GM19397 (cell line): ENCODE results near the gene TAB2.
"Not testable (repeated sequence)": the region's sequence is repeated elsewhere in the genome, so short reads cannot be mapped to it uniquely, and the experiment has no call there.

Source experiments
- ATAC-seq: cut with Tn5 transposase; IDR thresholded peaks from one replicate; pipeline ENCODE4 v1.9.1; 2021; ENCODE audit warnings: mild to moderate bottlenecking, moderate library complexity; ENCODE audit not compliant: unreplicated experiment

TAB2 gene

DNA sequence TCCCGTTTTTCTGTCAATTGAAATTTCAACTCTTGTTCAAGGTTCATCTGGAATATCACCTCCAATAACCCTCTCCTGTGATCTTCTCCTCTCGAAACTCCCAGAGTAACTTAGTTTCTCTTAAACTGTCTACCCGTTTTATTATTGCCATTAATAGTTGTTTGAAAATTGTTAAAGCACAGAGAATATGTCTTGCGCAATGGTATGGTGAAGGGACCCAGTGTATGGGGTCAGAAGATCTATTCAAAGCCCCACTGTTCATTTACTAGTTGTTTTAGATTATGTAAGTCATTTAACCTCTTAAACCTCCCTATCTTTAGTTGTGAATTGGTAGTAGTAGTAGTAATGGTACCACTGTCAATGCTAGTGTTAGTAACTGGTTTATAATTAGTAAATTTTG lies 6.2 kb upstream of the TAB2 start:
- ATAC-seq = no peak

GRCh38 chr6:149311766-149312165 lies 5.7 kb upstream of the TAB2 start:
- no peak for ATAC-seq

DNA sequence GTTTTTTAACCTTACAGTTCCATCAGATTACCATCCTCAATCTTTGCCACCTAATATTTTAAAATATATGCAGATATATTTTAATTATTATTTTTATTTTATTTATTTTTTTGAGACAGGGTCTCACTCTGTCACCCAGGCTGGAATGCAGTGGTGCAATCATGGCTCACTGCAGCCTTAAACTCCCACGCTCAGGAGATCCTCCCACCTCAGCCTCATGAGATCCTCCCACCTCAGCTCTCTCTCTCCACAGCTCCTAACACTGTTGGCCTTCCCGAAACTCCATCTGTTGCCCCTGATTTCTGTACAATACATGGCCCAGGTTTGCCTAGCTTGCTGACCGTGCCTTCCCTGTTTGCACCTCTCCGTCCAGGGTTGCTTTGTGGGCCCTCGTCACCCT lies 4.4 kb upstream of the TAB2 start:
- no peak for ATAC-seq

DNA sequence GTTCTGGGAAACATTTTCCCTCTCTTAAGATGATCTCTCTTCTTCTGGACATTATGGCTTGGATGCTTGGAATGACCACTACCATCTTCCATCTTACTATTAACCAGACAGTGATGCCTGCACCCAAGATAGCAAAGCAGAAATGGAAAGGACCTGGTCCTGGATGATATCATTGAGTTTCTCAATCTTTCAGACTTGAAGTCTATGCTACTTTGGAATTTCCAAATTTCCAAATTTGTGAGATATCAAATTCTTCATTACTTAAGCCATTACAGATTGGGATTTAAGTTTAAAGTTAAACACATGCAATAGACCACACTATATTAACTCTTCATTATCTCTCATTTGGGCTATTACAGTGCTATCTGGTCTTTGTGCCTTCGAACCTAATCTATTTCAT lies 3.7 kb upstream of the TAB2 start:
- no peak for ATAC-seq

DNA sequence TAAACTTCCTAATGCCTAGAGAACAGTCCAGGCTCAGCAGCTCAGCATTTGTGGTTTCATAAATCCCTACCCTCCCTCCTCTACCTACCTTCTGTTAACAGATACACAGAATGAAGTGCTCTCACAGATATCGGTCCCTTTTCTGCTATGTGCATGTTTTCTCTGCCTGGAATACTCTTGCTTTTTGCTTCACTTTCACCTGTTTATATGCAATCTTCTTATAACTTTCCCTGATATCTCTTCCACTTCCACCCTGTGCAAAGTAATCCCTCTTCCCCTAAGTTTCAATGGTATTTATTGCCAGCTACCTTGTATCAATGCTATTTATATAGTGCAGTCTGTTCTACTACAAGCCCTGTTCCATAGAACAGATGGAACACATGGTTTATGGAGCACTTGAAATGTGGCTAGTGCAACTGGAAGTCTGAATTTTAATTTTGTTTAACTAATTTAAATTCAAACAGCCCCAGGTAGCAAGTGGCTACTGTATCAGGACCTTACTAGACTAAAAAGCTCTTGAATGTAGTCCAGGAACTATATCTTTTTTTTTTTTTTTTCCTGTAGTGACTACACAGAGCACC lies 3.1 kb upstream of the TAB2 start:
- no peak for ATAC-seq

DNA sequence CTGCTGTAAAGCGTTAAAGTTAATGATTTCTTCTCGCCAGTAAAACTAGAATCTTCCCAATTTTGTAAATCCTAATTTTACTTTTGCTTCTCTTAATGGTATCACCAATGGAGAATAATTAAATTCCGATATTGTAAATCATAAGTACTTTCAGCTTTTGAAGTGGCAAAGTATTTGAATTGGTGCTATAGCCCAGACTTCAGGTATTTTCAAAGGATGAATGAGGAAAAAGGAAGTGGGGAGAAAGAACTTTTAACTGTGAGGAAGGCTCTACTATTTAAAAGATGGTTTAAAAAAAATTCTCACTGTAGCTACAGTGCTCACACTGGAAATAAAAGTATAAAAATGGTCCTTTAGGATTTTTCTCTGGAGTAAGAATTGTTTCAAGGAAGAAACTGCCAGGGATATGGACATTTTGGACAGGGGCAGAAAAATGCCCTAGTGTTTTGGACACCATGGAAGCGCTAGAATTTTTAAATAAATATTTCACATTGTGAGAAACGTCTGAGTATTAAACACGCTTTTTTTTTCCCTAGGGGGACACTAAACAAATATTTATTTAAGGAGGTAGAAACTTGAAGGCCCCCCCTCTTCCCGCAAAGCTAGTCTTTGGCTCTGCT lies 1.3 kb upstream of the TAB2 start:
- no peak for ATAC-seq

GRCh38 chr6:149316740-149317643 lies 520 bp upstream of the TAB2 start:
- ATAC-seq = peak; percentile 77

DNA sequence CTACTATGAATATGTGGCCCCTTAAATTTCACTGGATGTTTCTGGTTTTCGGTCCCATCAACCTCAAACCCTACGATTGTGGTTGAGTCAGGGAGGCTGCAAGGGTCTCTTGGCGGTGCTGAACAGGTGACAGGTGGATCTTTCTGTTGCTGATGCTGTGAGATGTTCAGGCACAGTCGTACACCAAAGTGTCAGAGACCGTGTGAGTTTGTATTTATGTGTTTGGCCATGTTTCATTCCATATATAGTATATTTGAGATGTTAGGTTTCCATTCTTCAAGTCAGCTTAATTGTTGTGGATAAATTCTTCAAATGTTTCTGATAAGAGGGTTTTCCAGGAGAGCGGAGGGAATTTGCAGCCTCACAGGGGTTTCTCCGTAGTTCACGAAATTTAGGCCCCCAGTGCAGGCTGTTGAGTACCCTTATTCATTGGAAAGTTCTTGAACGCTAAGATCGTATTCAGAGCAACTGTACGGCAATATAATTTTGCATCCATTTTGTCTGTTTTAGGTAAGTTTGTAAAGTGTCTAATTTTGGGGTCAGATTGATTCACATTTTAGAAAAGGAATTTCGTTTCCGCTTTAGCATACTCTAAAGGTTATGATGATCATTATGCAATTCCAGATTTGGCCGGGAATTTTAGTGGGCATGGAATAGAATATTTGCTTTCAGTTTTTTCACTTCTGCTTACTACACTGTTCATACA lies 1.2 kb downstream of the TAB2 start:
- no peak for ATAC-seq

DNA sequence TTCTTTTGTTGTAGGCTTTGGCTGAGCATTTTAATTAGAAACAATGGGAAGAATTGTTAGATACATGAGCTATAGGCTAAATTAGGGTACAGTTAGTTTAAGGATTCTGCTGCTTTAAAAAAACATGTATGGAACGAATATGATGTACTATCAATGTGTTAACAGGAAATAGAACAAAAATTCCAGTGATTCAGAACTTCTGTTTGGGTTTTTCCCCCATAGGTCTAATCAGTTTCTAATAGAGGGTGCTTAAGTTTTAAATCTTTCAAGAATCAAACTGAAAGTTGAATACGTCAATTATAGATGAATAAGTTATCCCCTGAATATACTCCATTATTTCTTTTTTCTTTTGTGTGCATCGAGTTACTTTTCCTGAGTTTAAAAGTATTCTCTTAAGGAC lies 1.9 kb downstream of the TAB2 start:
- no peak for ATAC-seq

GRCh38 chr6:149320016-149320415 lies 2.5 kb downstream of the TAB2 start:
- ATAC-seq = not testable (repeated sequence)

DNA sequence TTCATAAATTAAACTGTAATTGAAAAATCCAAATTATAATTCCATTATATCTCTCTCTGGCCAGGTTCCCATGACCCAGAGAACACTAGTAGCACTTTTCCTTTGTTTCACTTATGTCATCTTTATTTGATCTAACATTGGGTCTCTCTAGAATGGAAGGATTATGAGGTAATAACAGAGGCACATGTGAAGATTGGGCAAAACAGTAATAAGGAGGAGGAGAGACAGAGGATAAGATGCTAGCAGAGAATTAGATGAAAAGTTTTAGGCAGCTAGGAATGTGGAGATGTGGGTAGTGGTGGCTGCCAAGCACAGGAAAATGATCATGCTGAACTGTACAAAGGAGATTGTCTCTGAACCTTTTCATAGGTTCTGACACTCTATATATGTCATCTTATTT lies 3.3 kb downstream of the TAB2 start:
- no peak for ATAC-seq

- no peak for ATAC-seq
These were observed 5.8 kb downstream of the TAB2 start for GRCh38 chr6:149323353-149323752.

GRCh38 chr6:149323925-149324324 lies 6.4 kb downstream of the TAB2 start:
- ATAC-seq = no peak

GRCh38 chr6:149324428-149324827 lies 6.9 kb downstream of the TAB2 start:
- ATAC-seq = no peak

- ATAC-seq = no peak
These were observed 8.2 kb downstream of the TAB2 start for GRCh38 chr6:149325648-149326236.

- no peak for ATAC-seq
These were observed 10.1 kb downstream of the TAB2 start for GRCh38 chr6:149327638-149328037.

DNA sequence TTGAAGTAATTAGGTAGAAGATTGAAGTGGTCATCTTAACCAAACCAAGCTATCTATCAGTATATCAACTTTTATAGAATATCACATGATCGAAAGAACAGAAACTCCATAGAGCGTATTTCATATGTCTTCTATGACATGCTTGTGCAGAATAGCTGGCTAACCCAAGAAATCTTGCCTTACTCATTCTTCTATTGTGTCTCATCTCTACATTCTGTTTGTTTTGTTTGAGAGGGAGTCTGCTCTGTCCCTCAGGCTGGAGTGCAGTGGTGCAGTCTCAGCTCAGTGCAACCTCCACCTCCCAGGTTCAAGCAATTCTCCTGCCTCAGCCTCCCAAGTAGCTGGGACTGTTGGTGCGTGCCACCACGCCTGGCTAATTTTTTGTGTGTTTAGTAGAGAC lies 10.6 kb downstream of the TAB2 start:
- no peak for ATAC-seq

GRCh38 chr6:149329529-149329928 lies 12.0 kb downstream of the TAB2 start:
- no peak for ATAC-seq

GRCh38 chr6:149330133-149330532 lies 12.6 kb downstream of the TAB2 start:
- ATAC-seq = no peak

DNA sequence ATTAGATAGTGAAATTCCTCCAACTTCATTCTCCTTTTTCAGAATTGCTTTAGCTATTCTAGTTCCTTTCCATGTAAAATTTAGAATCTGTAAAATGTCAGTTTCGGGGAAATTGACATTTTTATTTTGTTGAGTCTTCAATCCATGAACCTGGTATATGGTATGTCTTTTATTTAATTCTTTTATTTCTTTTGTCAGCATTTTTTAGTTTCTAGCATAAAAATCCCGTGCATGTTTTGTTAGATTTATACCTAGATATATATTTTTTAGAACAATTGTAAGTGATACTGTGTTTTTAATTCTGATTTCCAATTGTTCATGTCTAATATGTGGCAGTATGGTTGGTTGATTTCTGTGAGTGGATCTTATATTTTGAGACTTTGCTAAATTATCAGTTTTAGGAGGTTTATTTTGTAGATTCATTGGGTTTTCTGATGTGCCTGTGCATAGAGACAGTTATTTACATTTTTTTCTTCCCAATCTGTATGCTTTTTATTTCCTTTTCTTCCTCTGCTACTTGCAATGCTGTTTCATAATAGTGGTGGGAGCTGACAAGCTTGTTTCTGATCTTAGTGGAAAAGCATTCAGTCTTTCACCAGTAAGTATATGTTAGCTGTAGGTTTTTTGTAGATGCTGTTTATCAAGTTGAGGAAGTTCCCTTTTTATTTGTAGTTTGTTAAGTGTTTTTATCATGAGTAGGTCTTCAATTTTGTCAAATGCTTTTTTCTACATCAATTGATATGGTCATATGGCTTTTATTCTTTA lies 13.7 kb downstream of the TAB2 start:
- ATAC-seq = no peak
